GM10266 (cell line): Measurements from ENCODE around the gene GPR4.

ENCODE experiments used
- DNase-seq: peaks from one replicate; pipeline ENCODE4 v3.0.0; 2012; ENCODE audit errors: extremely low spot score
- TF ChIP-seq, protein P1 (sequence below): IDR thresholded peaks from 2 replicates; pipeline ENCODE4 v1.5.1; 2012; ENCODE audit warnings: mild to moderate bottlenecking, low read depth; ENCODE audit not compliant: control insufficient read depth, insufficient read depth; ENCODE audit errors: missing control alignments

The GPR4 gene

DNA sequence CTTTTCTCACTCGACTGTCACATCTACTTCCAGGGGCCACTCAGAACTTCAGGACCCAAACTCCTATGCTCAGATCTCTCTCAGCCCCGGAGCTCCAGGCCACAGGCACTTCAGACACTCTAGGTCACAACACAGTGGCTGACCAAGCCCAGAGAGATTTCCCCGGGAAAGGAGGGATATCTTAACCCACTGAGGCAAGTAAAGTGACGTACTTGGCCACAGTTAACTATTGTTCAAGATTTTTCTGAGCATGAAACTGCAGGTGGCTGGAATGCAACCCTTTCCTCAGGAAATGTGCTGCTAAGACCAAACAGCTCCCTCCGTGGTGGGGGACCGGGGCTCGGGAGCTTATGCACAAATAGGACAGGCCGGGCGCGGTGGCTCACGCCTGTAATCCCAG, 41.3 kb downstream of the GPR4 start:
- TF ChIP-seq, protein P1, sequence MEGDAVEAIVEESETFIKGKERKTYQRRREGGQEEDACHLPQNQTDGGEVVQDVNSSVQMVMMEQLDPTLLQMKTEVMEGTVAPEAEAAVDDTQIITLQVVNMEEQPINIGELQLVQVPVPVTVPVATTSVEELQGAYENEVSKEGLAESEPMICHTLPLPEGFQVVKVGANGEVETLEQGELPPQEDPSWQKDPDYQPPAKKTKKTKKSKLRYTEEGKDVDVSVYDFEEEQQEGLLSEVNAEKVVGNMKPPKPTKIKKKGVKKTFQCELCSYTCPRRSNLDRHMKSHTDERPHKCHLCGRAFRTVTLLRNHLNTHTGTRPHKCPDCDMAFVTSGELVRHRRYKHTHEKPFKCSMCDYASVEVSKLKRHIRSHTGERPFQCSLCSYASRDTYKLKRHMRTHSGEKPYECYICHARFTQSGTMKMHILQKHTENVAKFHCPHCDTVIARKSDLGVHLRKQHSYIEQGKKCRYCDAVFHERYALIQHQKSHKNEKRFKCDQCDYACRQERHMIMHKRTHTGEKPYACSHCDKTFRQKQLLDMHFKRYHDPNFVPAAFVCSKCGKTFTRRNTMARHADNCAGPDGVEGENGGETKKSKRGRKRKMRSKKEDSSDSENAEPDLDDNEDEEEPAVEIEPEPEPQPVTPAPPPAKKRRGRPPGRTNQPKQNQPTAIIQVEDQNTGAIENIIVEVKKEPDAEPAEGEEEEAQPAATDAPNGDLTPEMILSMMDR = no peak
- no peak for DNase-seq

DNA sequence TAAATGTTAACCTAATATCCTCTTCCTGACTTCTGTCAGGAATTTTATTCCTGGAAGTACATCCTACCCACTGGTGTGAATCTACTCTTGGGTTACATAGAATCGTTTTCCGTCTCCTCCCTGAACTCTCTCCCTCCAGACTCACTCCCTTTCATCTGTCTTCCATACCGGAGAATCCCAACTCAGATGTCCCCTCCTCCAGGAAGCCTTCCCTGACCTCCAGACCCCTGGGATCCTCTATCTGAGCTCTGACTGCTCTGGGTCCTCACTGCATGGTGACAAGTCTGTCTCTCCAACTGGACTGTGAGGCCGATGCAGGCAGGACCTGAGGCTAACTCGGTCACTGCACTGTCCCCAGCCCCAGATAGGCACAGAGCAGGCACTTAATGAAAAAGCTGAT, 42.0 kb downstream of the GPR4 start:
- no peak for DNase-seq
- TF ChIP-seq, protein P1 = no peak

DNA sequence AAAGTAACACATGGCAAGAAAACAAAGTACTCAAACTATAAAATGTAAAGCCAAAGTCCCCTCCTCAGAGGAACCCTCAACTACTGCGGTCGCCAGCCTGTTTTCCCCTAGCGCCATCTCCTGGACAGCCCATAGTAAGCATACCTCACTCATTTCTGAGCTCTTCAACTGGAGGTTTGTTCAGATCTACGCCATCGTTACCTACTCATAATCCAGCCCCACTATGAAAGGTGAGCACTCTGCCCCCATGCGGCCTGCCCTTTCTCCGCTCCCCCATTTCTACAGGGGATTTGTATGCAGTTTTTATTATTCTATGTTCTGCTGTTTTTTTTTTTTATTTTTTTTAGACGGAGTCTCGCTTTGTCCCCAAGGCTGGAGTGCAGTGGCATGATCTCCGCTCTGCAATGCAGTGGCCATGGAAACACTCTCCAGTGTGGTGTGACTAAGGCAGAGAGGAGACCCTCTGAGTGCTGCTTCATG, 43.6 kb downstream of the GPR4 start:
- TF ChIP-seq, protein P1 = peak; percentile 72
- DNase-seq = peak; percentile 83

DNA sequence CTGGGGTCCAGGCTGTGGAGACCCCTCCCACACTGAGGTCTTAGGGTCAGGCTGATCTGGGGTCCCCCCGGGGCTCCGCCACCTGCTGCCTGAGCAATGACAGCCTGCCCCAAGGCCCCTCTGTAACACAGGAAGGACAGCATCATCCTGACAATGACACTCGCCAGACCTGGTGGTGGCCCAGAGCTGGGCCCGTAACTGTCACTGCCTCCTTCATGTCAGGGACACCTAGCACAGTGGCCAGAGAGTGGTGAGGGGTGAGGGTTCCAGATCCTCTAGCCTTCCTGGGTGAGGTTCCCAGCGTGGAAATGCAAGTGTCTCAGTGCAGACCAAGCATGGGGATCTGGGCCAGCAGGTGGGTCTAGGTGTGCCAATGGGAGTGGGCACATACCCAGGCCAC, 45.2 kb downstream of the GPR4 start:
- TF ChIP-seq, protein P1 = no peak
- DNase-seq = no peak

DNA sequence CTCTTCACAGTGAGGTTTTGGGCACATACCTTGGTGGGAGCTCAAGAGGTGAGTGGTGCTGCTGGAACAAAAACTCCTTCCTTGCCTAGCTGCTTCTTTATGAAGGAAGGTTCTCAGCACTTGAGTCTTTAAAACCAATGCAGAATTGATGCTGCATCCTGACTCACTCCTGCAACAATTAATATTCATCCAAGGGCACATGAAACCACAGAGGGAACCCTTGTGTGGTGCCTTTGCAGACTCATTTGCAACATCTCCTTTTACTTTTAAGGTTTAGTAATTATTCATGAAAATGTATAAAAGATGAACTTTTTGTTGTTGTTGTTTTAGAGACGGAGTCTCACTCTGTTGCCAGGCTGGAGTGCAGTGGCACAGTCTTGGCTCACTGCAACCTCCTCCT, 47.5 kb downstream of the GPR4 start:
- DNase-seq = no peak
- TF ChIP-seq, protein P1 = no peak

DNA sequence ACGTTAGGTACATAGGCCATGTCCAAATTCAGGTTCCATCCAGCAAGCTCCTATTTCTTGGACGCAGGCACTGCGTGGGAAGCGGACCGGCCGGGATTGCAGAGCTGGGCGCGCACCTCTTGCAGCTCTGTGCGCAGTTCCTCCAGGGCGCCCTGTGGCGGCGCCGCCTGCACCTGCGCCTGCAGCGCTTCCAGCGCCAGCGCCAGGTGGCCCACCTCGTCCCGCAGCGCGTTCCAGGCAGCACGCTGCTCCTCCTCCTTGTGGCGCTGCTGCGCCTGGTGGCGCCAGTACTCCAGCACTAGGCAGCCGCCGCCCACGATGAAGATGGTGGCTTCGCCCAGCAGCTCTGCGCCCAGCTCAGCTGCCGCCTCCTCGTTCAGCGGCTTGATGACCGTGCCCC, 48.5 kb downstream of the GPR4 start:
- TF ChIP-seq, protein P1 = no peak
- no peak for DNase-seq

DNA sequence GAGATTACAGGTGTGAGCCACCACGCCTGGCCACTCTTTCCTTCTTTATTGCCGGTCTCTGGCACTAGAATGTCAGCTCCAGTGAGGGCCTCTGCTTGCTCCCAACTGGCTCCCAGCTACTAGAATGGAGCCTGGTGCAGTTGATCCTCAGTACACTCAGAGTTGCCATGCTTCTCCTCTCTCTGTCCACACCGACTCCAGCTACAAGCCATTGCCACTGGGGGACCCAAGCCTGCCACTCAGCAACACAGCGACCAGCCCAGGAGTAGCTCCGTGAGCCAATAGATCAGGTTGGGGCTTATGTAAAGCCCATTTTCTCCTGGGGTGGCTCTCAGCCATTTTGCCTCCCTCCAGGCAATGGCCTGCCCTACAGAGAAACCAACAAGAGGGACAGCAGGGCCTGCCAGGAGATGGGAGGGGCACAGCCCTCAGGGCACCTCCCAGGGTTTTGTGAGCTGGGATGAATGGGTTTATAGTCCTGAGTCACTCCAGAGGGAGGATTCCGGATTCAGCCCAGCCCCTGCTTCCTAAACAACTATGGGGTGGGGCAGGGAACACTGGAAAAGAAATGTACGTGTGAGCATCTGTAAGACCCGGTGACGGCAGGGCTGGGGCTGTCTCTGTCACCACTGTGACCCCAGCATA, 53.9 kb downstream of the GPR4 start:
- no peak for DNase-seq
- TF ChIP-seq, protein P1 = no peak
